ENCODE results near the gene TSPAN9. TPM values are rescaled to one million over a fixed set of nuclear protein-coding genes. Genes with fewer than 3 reads are reported as not detected.

The TSPAN9 gene
- total RNA-seq, 1 experiment from 2014 or later, result 7.7 TPM

GRCh38 chr12:3205742-3206519, 128.8 kb downstream of the TSPAN9 start:
- no peaks in the 10 kb centered on the region for H3K36me3 ChIP-seq (ENCODE audit: control insufficient read depth, insufficient read depth, low read length)
- TF ChIP-seq TCF7L2 (IDR thresholded peaks at IDR 0.05; ENCODE audit: low read depth, low read length), result no peak
- no peak for TF ChIP-seq CTCF (IDR thresholded peaks at IDR 0.05)
- TF ChIP-seq POLR2AphosphoS5 (IDR thresholded peaks at IDR 0.05; ENCODE audit: low read depth, low read length), result no peak
- no peak for TF ChIP-seq REST (IDR thresholded peaks at IDR 0.05; ENCODE audit: insufficient read depth in 1 of 2, low read depth in 2 of 2, low read length in 1 of 2)
- TF ChIP-seq SIN3A (IDR thresholded peaks at IDR 0.05; ENCODE audit: borderline replicate concordance, insufficient read depth, low read depth, low read length), result no peak
- ATAC-seq, result no peak
- ChIA-PET CTCF (no interaction called here), POLR2A (interaction anchor here (0.7 kb wide), 1 partner anchor 55 kb away, joined by 3 read pairs; no protein-coding TSS in a partner anchor)
- H3K4me1 ChIP-seq (ENCODE audit: control insufficient read depth, insufficient read depth, low read length), result no peaks in the 10 kb centered on the region
- H3K27ac ChIP-seq (ENCODE audit: low read length), result no peak overlapping the region
- no peaks in the 10 kb centered on the region for H3K9me3 ChIP-seq (ENCODE audit: control insufficient read depth, insufficient read depth, low read depth, low read length)
- no peak for DNase-seq (ENCODE audit: low read depth, low spot score)
- in situ Hi-C loops (cut with HindIII; ENCODE audit: low pct_unique_long_range_greater_than_20kb, low sequenced_read_pairs) (no loop called here), intact Hi-C loops (cut with micrococcal nuclease; ENCODE audit: unreplicated experiment) (no loop called here)
- H3K27me3 ChIP-seq (ENCODE audit: control insufficient read depth, insufficient read depth, low read length), result no peaks in the 10 kb centered on the region
- H3K4me3 ChIP-seq (ENCODE audit: low read depth in 2 of 2, low read length in 2 of 2), result no peak overlapping the region
- BruUV-seq (replicated peaks), result no TSS peak

- Histone ChIP-seq H3K4me3 (ENCODE audit: low read depth in 2 of 2, low read length in 2 of 2) (no peak overlapping the region), H3K36me3 (ENCODE audit: control insufficient read depth, insufficient read depth, low read length) (no peaks in the 10 kb centered on the region), H3K4me1 (ENCODE audit: control insufficient read depth, insufficient read depth, low read length) (no peaks in the 10 kb centered on the region), H3K27me3 (ENCODE audit: control insufficient read depth, insufficient read depth, low read length) (no peaks in the 10 kb centered on the region), H3K9me3 (ENCODE audit: control insufficient read depth, insufficient read depth, low read depth, low read length) (no peaks in the 10 kb centered on the region), H3K27ac (ENCODE audit: low read length) (no peak overlapping the region)
- intact Hi-C loops (cut with micrococcal nuclease; ENCODE audit: unreplicated experiment), result no loop called here
- TF ChIP-seq CTCF (IDR thresholded peaks at IDR 0.05) (no peak), REST (IDR thresholded peaks at IDR 0.05; ENCODE audit: insufficient read depth in 1 of 2, low read depth in 2 of 2, low read length in 1 of 2) (no peak), POLR2AphosphoS5 (IDR thresholded peaks at IDR 0.05; ENCODE audit: low read depth, low read length) (no peak), SIN3A (IDR thresholded peaks at IDR 0.05; ENCODE audit: borderline replicate concordance, insufficient read depth, low read depth, low read length) (no peak), TCF7L2 (IDR thresholded peaks at IDR 0.05; ENCODE audit: low read depth, low read length) (no peak)
- in situ Hi-C loops (cut with HindIII; ENCODE audit: low pct_unique_long_range_greater_than_20kb, low sequenced_read_pairs), result no loop called here
- ATAC-seq (no peak), DNase-seq (ENCODE audit: low read depth, low spot score) (no peak)
- POLR2A ChIA-PET, result no interaction called here
- BruUV-seq (replicated peaks), result no TSS peak
- CTCF ChIA-PET, result no interaction called here
These were observed 129.4 kb downstream of the TSPAN9 start for GRCh38 chr12:3206536-3207072.
